Hair follicle dermal papilla cell (primary cell): ENCODE results near the gene SOCS4. TPM values are rescaled to one million over a fixed set of nuclear protein-coding genes. Genes with fewer than 3 reads are reported as not detected.

ENCODE experiments used
- total RNA-seq: library from RNA; depleted of rRNA; stranded (reverse); fragments of >200 nt; gene quantifications from 2 replicates; pipeline ENCODE4 v1.2.3, GENCODE V29; 2012

Gene SOCS4
- 21.1 TPM in 2 replicates for total RNA-seq

DNA sequence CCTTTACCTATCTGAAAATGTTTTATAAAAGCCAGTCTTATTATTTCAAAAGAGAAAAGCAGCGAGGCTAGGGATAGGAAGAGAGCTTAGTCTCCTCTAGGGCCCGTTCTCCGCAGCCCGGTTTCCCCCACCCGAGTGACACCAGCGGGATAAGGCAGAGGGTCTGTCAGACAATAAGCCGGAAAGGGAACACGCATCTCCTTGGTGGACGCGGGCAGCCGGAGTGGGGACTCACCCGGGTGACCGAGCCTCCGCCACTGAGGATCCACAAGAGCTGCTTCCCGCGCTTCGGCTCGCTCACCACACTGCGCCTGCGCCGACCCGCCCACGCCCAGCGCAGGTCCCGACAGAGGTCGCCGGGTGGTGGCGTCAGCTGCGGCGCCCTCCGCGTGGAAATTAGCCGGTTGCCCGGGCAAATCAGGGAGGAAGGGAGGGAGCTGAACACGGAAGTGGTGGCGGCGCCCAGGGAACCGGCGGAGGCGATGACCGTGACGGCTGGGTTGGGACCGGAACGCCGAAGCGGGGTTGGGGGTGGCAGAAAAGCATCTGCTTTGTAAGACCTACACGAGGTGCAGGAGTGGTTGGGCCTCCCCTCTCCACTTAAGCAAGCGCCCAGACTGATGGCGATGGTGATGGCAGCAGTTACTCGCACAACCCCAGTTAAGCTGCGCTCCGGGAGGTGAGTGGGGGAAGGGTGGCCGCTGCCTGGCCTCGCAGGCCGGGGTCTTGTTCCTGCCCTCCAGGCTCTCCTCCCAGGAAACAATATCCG, at the start of gene SOCS4, which contains the start of gene WDHD1:
TSS of gene SOCS4 (plus strand) at position 444 of the 769 bp plus-strand sequence. CDS start 15,806 bp downstream, outside the sequence.
TSS of gene WDHD1 (minus strand) at position 307 of the 769 bp plus-strand sequence. CDS start 312 bp downstream, outside the sequence.

GRCh38 chr14:55051423-55052268, 24.6 kb downstream of the SOCS4 start, which contains the start of gene MAPK1IP1L:
TSS of gene MAPK1IP1L (plus strand) at chr14:55051647. CDS start at chr14:55061684, 10,037 bp downstream.

Other genes starting within 250 kb of the SOCS4 start
- 2.4 and 7.1 TPM in 2 replicates for gene GCH1, start 124.4 kb upstream of the SOCS4 start, total RNA-seq
- 5.2 and 5.3 TPM in 2 replicates for gene WDHD1, start 137 bp upstream of the SOCS4 start, total RNA-seq
- 50.5 and 53.9 TPM in 2 replicates for gene MAPK1IP1L, start 24.4 kb downstream of the SOCS4 start, total RNA-seq
- gene LGALS3, start 102.0 kb downstream of the SOCS4 start, total RNA-seq, result 311 and 386 TPM in 2 replicates
- gene DLGAP5, start 164.3 kb downstream of the SOCS4 start, total RNA-seq, result 3.1 and 4.0 TPM in 2 replicates
- gene FBXO34, start 244.2 kb downstream of the SOCS4 start, total RNA-seq, result 25.6 and 30.0 TPM in 2 replicates